ENCODE measurements around the gene TAOK1.

Gene TAOK1

GRCh38 chr17:29570521-29570920 is 180.4 kb downstream of the TAOK1 start:
- no peak for DNase-seq (ENCODE audit: insufficient read length, low spot score)
- no peak for FAIRE-seq
- TF ChIP-seq POLR2A (IDR thresholded peaks at IDR 0.05; ENCODE audit: low read depth, low read length), result no peak

GRCh38 chr17:29571486-29571882 is 181.3 kb downstream of the TAOK1 start:
- no peak for TF ChIP-seq POLR2A (IDR thresholded peaks at IDR 0.05; ENCODE audit: low read depth, low read length)
- FAIRE-seq (no peak), DNase-seq (ENCODE audit: insufficient read length, low spot score) (no peak)

GRCh38 chr17:29571883-29572681 is 181.9 kb downstream of the TAOK1 start:
- FAIRE-seq (no peak), DNase-seq (ENCODE audit: insufficient read length, low spot score) (no peak)
- no peak for TF ChIP-seq POLR2A (IDR thresholded peaks at IDR 0.05; ENCODE audit: low read depth, low read length)

GRCh38 chr17:29572691-29573557 is 182.8 kb downstream of the TAOK1 start:
- DNase-seq (ENCODE audit: insufficient read length, low spot score), result no peak
- TF ChIP-seq POLR2A (IDR thresholded peaks at IDR 0.05; ENCODE audit: low read depth, low read length), result no peak
- FAIRE-seq, result no peak

- DNase-seq (ENCODE audit: insufficient read length, low spot score) (no peak), FAIRE-seq (no peak)
- TF ChIP-seq POLR2A (IDR thresholded peaks at IDR 0.05; ENCODE audit: low read depth, low read length), result no peak
Observed at GRCh38 chr17:29573558-29573869, 183.4 kb downstream of the TAOK1 start.

- FAIRE-seq, result no peak
- no peak for TF ChIP-seq POLR2A (IDR thresholded peaks at IDR 0.05; ENCODE audit: low read depth, low read length)
- no peak for DNase-seq (ENCODE audit: insufficient read length, low spot score)
Observed at GRCh38 chr17:29573871-29574731, 183.9 kb downstream of the TAOK1 start.

GRCh38 chr17:29574732-29575510 is 184.8 kb downstream of the TAOK1 start:
- no peak for DNase-seq (ENCODE audit: insufficient read length, low spot score)
- TF ChIP-seq POLR2A (IDR thresholded peaks at IDR 0.05; ENCODE audit: low read depth, low read length), result no peak
- no peak for FAIRE-seq

GRCh38 chr17:29575511-29576213 is 185.5 kb downstream of the TAOK1 start:
- DNase-seq (ENCODE audit: insufficient read length, low spot score), result no peak
- FAIRE-seq, result no peak
- no peak for TF ChIP-seq POLR2A (IDR thresholded peaks at IDR 0.05; ENCODE audit: low read depth, low read length)

- no peak for DNase-seq (ENCODE audit: insufficient read length, low spot score)
- no peak for TF ChIP-seq POLR2A (IDR thresholded peaks at IDR 0.05; ENCODE audit: low read depth, low read length)
- no peak for FAIRE-seq
Observed at GRCh38 chr17:29576214-29577000, 186.2 kb downstream of the TAOK1 start.

GRCh38 chr17:29577001-29577370 is 186.8 kb downstream of the TAOK1 start:
- no peak for DNase-seq (ENCODE audit: insufficient read length, low spot score)
- no peak for FAIRE-seq
- TF ChIP-seq POLR2A (IDR thresholded peaks at IDR 0.05; ENCODE audit: low read depth, low read length), result no peak

GRCh38 chr17:29577385-29578211 is 187.4 kb downstream of the TAOK1 start:
- no peak for TF ChIP-seq POLR2A (IDR thresholded peaks at IDR 0.05; ENCODE audit: low read depth, low read length)
- no peak for FAIRE-seq
- no peak for DNase-seq (ENCODE audit: insufficient read length, low spot score)

All from H54 (cell line).